ENCODE measurements around the gene PAGR1. TPM values are rescaled to one million over a fixed set of nuclear protein-coding genes. Genes with fewer than 3 reads are reported as not detected.
A peak's percentile ranks its signal among the peaks of the same experiment; 100 is the strongest.
"Not testable (repeated sequence)": the region's sequence is repeated elsewhere in the genome, so short reads cannot be mapped to it uniquely, and the experiment has no call there.

PAGR1 gene
- total and polyA plus RNA-seq, 8 donors: 16.4 to 40.6 (median 29.0) TPM

DNA sequence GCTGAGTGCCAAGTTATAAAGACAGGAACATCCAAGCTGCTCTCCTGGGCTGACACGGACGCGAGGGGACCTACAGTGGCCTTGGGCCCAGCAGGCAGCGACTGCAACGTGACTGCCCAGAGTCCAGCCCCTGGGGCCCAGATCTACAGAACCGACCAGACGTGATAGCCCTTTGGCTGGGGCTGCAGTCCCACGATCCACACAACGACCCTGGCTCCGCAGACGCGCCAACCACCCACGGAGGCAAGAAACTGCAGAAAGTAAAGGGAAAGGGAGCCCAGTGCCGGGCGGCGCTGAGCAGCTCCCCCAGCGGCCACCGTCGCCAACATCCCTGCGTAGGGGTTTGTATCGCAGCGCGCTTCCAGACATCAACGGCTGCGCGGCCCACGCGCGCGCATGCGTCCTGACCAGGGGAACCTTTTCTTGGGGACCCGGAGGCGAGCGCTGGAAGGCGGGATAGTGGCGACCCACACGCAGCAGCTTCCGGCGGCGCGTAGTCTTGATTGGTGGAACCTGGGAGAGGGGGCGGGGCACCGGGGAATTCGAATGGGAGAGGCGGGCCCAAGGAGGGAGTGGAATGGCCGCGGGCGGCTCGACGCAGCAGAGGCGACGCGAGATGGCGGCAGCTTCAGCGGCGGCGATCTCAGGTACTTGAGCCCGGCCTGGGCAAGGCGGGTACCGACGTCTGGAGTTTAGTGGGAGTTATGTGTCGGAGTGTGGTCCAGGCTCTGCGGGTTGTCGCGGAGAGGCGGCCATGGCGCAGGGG is 25.6 kb upstream of the PAGR1 start, which contains the start of gene KIF22:
KIF22 (plus strand) TSS at position 569 of the 766 bp plus-strand sequence; CDS start at position 578, 9 bp downstream.
- peak; percentile 99 to 100 (median 100) for DNase-seq
- TF ChIP-seq, protein P1, sequence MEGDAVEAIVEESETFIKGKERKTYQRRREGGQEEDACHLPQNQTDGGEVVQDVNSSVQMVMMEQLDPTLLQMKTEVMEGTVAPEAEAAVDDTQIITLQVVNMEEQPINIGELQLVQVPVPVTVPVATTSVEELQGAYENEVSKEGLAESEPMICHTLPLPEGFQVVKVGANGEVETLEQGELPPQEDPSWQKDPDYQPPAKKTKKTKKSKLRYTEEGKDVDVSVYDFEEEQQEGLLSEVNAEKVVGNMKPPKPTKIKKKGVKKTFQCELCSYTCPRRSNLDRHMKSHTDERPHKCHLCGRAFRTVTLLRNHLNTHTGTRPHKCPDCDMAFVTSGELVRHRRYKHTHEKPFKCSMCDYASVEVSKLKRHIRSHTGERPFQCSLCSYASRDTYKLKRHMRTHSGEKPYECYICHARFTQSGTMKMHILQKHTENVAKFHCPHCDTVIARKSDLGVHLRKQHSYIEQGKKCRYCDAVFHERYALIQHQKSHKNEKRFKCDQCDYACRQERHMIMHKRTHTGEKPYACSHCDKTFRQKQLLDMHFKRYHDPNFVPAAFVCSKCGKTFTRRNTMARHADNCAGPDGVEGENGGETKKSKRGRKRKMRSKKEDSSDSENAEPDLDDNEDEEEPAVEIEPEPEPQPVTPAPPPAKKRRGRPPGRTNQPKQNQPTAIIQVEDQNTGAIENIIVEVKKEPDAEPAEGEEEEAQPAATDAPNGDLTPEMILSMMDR (IDR thresholded peaks at IDR 0.05): peak; percentile 57 to 80

DNA sequence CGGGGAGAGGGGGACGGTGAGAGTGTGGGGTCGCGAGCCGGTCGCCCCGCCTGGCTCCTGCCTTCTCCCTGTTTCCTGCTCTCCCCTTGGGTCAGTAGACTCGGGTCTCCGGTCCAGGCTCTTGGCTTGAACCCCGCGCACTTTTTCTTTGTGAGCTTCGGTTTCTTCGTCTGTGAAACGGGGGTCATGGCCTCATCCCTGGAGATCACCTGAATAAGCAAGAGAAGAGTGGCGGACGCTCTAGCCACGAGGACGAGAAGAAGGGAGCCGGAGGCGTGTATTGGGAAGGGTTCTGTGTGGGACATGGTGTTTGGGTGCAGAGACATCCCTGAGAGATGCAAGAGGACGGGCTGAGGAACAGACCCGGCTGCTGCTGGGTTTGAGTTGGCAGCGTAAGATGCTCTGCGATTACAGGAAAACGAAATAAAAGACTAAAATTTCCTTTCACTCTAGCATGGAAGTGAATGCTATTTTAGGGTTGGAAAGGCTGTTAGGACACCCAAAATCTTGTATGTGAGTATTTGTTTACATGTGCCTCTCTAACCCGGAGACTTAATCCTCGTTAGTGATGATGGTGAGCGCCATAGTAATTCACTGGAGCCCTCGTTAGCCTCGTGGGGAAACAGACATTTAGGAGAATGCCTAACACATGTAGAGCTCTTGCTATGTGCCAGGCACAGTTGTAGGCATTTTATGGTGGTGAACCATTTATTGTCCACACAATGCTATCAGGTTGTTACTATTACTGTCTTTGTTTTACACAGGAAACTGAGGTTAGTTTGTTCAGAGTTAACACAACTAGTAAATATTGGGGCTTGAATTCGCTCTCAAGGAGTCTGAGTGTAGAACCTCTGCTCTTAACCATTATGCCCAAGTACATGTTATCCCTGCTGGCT is 24.8 kb upstream of the PAGR1 start:
- TF ChIP-seq, protein P1 (IDR thresholded peaks at IDR 0.05): no peak
- DNase-seq (no peak), ATAC-seq (peak; percentile 0)
- H3K27me3 ChIP-seq: no peaks in the 10 kb centered on the region
- intact Hi-C loops (cut with DNase I): no loop called here
- H3K9me3 ChIP-seq: no peaks in the 10 kb centered on the region
- H3K4me3 ChIP-seq: peak overlapping the region; percentile 97
- H3K36me3 ChIP-seq: no peaks in the 10 kb centered on the region
- peak overlapping the region in 1 of 2 donors; percentile 97 for H3K27ac ChIP-seq
- H3K4me1 ChIP-seq: peaks cover 0 to 34% of the 10 kb centered on the region in 2 donors

More for the DNA sequence above, 25.6 kb upstream of the PAGR1 start, which contains the start of gene KIF22:
- Histone ChIP-seq H3K9me3 (no peaks in the 10 kb centered on the region), H3K27me3 (no peaks in the 10 kb centered on the region), H3K27ac (peak within 1 kb of the TSS; percentile 89 to 97), H3K4me3 (peak within 1 kb of the TSS; percentile 97), H3K4me1 (peaks cover 0 to 34% of the 10 kb centered on the region in 2 donors), H3K36me3 (no peaks in the 10 kb centered on the region)
- ATAC-seq: peak; percentile 98
- intact Hi-C loops (cut with DNase I): no loop called here

DNA sequence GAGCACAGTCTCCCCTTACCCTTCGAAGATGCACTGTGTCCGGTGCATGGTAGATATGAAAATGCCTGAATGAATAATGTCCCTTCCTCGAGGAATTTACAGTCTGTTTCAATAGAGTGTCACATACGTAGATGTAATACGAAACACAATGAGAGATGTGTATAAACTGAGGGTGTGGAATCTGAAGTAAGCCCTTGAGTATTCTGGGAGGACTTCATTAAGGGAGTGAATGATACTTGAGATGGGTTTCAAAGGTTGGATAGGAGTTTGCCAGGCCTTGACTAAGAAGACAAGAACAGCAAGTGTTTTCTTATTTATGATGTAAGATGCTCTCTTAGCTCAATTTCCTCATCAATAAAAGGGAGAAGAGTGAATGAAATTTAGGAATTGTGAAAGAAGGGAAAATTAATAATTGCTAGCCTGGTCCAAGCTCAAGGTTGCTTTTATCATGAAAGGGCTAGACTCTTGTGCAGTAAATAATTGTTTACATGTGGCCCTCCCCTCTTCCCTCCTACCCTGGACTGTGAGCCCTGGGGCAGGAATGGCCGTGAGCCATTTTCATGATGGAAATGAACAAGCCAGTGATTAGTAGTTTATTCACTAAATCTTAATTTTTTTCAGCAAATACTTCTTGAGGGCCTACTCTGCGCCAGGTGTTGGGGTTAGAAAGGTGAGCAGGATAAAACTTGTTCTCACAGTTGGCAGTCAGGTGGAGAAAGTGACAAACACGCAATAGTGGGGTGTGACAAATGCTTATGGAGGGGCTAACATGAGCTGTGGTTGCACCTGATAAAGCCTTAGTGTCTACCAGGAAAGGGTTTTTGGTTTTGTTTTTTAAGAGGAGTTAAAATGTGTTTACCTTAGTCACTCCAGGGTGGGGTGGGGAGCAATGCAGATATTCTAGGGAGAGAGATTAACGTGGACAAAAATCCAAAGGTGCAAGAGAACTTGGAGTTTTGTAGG is 23.8 kb upstream of the PAGR1 start:
- Histone ChIP-seq H3K4me1 (peaks cover 0 to 34% of the 10 kb centered on the region in 2 donors), H3K4me3 (peak overlapping the region in 1 of 2 donors; percentile 97), H3K36me3 (peaks cover 0 to 6% of the 10 kb centered on the region in 2 donors), H3K9me3 (no peaks in the 10 kb centered on the region), H3K27ac (no peak overlapping the region), H3K27me3 (no peaks in the 10 kb centered on the region)
- DNase-seq (no peak), ATAC-seq (no peak)
- intact Hi-C loops (cut with DNase I): no loop called here
- TF ChIP-seq, protein P1 (IDR thresholded peaks at IDR 0.05): no peak

DNA sequence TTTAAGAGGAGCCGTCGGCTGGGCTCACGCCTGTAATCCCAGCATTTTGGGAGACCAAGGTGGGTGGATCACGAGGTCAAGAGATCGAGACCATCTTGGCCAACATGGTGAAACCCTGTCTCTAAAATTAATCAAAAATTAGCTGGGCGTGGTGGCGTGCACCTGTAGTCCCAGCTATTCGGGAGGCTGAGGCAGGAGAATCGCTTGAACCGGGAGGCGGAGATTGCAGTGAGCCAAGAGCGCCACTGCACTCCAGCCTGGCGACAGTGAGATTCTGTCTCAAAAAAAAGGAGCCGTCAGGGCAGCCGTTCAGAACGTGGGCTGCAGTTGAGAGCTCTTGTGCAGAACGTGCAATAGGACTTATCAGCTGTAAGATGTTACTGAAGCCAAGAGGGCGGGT is 22.8 kb upstream of the PAGR1 start:
- H3K4me3 ChIP-seq; intact Hi-C loops (cut with DNase I); H3K27me3 ChIP-seq; H3K9me3 ChIP-seq; DNase-seq; H3K27ac ChIP-seq; ATAC-seq: not testable (repeated sequence)
- peaks cover 0 to 15% of the 10 kb centered on the region in 2 donors for H3K36me3 ChIP-seq
- H3K4me1 ChIP-seq: peaks cover 0 to 34% of the 10 kb centered on the region in 2 donors

DNA sequence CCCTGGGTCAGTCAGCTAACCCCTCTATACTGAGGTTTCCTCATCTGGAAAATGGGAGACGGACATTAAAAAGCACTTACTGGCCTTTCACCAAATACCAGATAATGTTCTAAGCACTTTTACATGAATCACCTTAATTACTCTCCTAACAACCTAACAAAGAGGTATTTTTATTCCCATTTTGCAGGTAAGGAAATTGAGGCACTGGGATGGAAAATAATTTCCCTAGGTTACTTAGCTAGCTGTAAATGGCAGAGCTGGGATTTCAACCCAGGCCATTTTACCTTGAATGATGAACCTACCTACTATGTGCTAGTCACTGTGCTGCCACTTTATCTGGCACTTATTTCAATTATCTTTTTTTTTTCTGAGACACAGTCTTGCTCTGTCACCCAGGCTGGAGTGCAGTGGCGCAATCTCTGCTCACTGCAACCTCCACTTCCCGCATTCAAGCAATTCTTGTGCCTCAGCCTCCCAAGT is 21.7 kb upstream of the PAGR1 start:
- Histone ChIP-seq H3K4me1 (peaks cover 0 to 34% of the 10 kb centered on the region in 2 donors), H3K9me3 (no peaks in the 10 kb centered on the region), H3K36me3 (peaks cover 0 to 26% of the 10 kb centered on the region in 2 donors), H3K27me3 (no peaks in the 10 kb centered on the region), H3K27ac (no peak overlapping the region), H3K4me3 (no peak overlapping the region)
- DNase-seq: no peak
- TF ChIP-seq, protein P1 (IDR thresholded peaks at IDR 0.05): no peak
- ATAC-seq: no peak
- intact Hi-C loops (cut with DNase I): no loop called here

All from left lung (tissue), 10 donors.